ENCODE data around the gene MRPL11.
A peak's percentile ranks its signal among the peaks of the same experiment; 100 is the strongest.
"Not testable (repeated sequence)": the region's sequence is repeated elsewhere in the genome, so short reads cannot be mapped to it uniquely, and the experiment has no call there.

Gene MRPL11

GRCh38 chr11:66443602-66444001 lies 5.0 kb upstream of the MRPL11 start:
- H3K4me3 ChIP-seq (ENCODE audit: low read depth, low read length) = no peak overlapping the region
- TF ChIP-seq CTCF (IDR thresholded peaks at IDR 0.05; ENCODE audit: low read depth, low read length, missing control alignments) = no peak
- no peak for DNase-seq (ENCODE audit: low read depth)

GRCh38 chr11:66440940-66441282 lies 2.3 kb upstream of the MRPL11 start:
- not testable (repeated sequence) for H3K4me3 ChIP-seq (ENCODE audit: low read depth, low read length); DNase-seq (ENCODE audit: low read depth)

- DNase-seq (ENCODE audit: low read depth); H3K4me3 ChIP-seq (ENCODE audit: low read depth, low read length): not testable (repeated sequence)
Observed at GRCh38 chr11:66440101-66440939, 1.7 kb upstream of the MRPL11 start.

- TF ChIP-seq CTCF (IDR thresholded peaks at IDR 0.05; ENCODE audit: low read depth, low read length, missing control alignments) = no peak
- DNase-seq (ENCODE audit: low read depth) = no peak
- H3K4me3 ChIP-seq (ENCODE audit: low read depth, low read length) = peak overlapping the region; percentile 75
Observed at GRCh38 chr11:66437979-66438503, 607 bp downstream of the MRPL11 start.

- DNase-seq (ENCODE audit: low read depth) = no peak
- TF ChIP-seq CTCF (IDR thresholded peaks at IDR 0.05; ENCODE audit: low read depth, low read length, missing control alignments) = no peak
- no peak overlapping the region for H3K4me3 ChIP-seq (ENCODE audit: low read depth, low read length)
Observed at GRCh38 chr11:66432597-66432996, 6.1 kb downstream of the MRPL11 start.

GRCh38 chr11:66431871-66432329 lies 6.7 kb downstream of the MRPL11 start:
- H3K4me3 ChIP-seq (ENCODE audit: low read depth, low read length); DNase-seq (ENCODE audit: low read depth): not testable (repeated sequence)

GRCh38 chr11:66431287-66431686 lies 7.4 kb downstream of the MRPL11 start:
- DNase-seq (ENCODE audit: low read depth); H3K4me3 ChIP-seq (ENCODE audit: low read depth, low read length): not testable (repeated sequence)

- TF ChIP-seq CTCF (IDR thresholded peaks at IDR 0.05; ENCODE audit: low read depth, low read length, missing control alignments) = peak; percentile 87
- peak; percentile 12 for DNase-seq (ENCODE audit: low read depth)
- no peak overlapping the region for H3K4me3 ChIP-seq (ENCODE audit: low read depth, low read length)
Observed at GRCh38 chr11:66429983-66430602, 8.6 kb downstream of the MRPL11 start.

GRCh38 chr11:66428933-66429332 lies 9.7 kb downstream of the MRPL11 start:
- no peak overlapping the region for H3K4me3 ChIP-seq (ENCODE audit: low read depth, low read length)
- no peak for DNase-seq (ENCODE audit: low read depth)
- TF ChIP-seq CTCF (IDR thresholded peaks at IDR 0.05; ENCODE audit: low read depth, low read length, missing control alignments) = no peak

All from GM12864 (cell line).